Mucosa of descending colon (tissue), 3 donors: ENCODE results near the gene ZDHHC19. TPM values are rescaled to one million over a fixed set of nuclear protein-coding genes. Genes with fewer than 3 reads are reported as not detected.

Source experiments
- ATAC-seq: fragments of 200-7000 bp; cut with Tn5 transposase; one replicate; pipeline ENCODE4 v1.9.1; 2020; ENCODE audit warnings: mild to moderate bottlenecking, moderate library complexity
- DNase-seq, 3 donors: peaks; one replicate each; pipeline ENCODE4 v3.0.0-alpha.2; 2020
- H3K36me3 ChIP-seq: fragments of 200-600 bp; one replicate; pipeline ENCODE4 v1.8.0; 2021; ENCODE audit warnings: low read depth, mild to moderate bottlenecking
- H3K4me1 ChIP-seq: fragments of 200-600 bp; one replicate; pipeline ENCODE4 v1.8.0; 2021; ENCODE audit warnings: low read depth, mild to moderate bottlenecking
- H3K4me3 ChIP-seq: fragments of 200-600 bp; one replicate; pipeline ENCODE4 v1.8.0; 2021; ENCODE audit warnings: mild to moderate bottlenecking
- H3K9me3 ChIP-seq: fragments of 200-600 bp; one replicate; pipeline ENCODE4 v1.8.0; 2021; ENCODE audit warnings: mild to moderate bottlenecking
- intact Hi-C, 2 donors: fragments of 100-400 bp; cut with DNase I in 1 of 2; cut with micrococcal nuclease in 1 of 2; formaldehyde crosslinking; loops; one replicate each; pipeline versions ENCODE4 v1.11.0 to v1.11.1; 2022; cut with DNase I, micrococcal nuclease
- total RNA-seq, 3 donors: library from RNA; stranded (reverse); fragmentation: NEBNext Ultra II Directional in 2 of 3; extraction: Animal tissue kit (Norgen Biotek cat#: 25700) in 2 of 3; gene quantifications; one replicate each; pipeline versions ENCODE4 v1.2.1 to v1.2.4, GENCODE V29; 2021 to 2023
- TF ChIP-seq, protein P1 (sequence below): fragments of 200-600 bp; IDR thresholded peaks from one replicate; pipeline ENCODE4 v1.8.0; 2022; ENCODE audit warnings: antibody characterized with exemption, mild to moderate bottlenecking
- donor health status: DM: no; HTN: no; CAD: no; lungs with moderate emphysema.
- donor health status: DM: no; HTN: no; CAD: no.
- donor health status: DM: no; HTN: yes; CAD: no.

The ZDHHC19 gene
- total RNA-seq, 3 donors from 2014 or later: not detected

DNA sequence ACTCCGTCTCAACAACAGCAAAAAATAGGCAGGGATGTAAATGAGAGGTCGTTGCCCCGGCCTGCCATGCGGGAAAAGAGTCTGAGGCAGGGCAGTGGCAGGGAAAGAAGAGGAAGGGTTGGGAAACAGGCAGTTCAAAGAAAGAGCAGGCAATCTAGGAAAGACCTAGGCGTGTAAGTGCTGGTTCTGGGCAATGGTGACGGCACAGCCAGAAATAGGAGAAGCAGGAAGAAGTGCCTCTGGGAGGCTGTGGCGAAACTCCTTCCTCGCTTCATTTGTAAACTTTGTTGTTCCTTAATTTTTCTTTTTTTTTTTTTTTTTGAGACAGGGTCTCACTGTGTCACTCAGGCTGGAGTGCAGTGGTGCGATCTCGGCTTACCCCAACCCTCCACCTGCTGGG is 9.4 kb upstream of the ZDHHC19 start:
- no peaks in the 10 kb centered on the region for H3K9me3 ChIP-seq
- H3K36me3 ChIP-seq: no peaks in the 10 kb centered on the region
- ATAC-seq: no peak
- intact Hi-C loops: no loop called here
- H3K4me1 ChIP-seq: peaks cover 16% of the 10 kb centered on the region
- no peak overlapping the region for H3K4me3 ChIP-seq
- no peak for DNase-seq
- TF ChIP-seq, protein P1, sequence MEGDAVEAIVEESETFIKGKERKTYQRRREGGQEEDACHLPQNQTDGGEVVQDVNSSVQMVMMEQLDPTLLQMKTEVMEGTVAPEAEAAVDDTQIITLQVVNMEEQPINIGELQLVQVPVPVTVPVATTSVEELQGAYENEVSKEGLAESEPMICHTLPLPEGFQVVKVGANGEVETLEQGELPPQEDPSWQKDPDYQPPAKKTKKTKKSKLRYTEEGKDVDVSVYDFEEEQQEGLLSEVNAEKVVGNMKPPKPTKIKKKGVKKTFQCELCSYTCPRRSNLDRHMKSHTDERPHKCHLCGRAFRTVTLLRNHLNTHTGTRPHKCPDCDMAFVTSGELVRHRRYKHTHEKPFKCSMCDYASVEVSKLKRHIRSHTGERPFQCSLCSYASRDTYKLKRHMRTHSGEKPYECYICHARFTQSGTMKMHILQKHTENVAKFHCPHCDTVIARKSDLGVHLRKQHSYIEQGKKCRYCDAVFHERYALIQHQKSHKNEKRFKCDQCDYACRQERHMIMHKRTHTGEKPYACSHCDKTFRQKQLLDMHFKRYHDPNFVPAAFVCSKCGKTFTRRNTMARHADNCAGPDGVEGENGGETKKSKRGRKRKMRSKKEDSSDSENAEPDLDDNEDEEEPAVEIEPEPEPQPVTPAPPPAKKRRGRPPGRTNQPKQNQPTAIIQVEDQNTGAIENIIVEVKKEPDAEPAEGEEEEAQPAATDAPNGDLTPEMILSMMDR: no peak

DNA sequence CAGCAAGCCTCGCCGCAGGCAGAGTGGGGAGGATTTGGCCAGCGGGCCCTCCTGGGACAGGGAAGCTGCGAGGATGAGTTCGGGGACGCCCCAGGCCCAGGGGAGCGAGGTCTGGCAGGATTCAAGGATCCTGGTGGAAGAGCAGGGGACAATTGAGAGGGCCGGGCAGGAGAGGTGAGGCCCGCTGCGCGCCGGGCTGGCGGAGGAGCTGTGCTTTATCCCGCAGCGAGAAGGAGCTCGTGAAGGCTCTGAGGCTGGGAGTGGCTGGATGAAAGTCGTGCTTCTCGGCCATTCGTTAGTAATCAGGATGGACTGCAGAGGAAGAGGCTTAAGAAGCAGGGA is 8.7 kb upstream of the ZDHHC19 start:
- Histone ChIP-seq H3K9me3 (no peaks in the 10 kb centered on the region), H3K4me3 (no peak overlapping the region), H3K4me1 (peaks cover 16% of the 10 kb centered on the region), H3K36me3 (no peaks in the 10 kb centered on the region)
- ATAC-seq (no peak), DNase-seq (no peak)
- TF ChIP-seq, protein P1: no peak
- intact Hi-C loops: no loop called here

DNA sequence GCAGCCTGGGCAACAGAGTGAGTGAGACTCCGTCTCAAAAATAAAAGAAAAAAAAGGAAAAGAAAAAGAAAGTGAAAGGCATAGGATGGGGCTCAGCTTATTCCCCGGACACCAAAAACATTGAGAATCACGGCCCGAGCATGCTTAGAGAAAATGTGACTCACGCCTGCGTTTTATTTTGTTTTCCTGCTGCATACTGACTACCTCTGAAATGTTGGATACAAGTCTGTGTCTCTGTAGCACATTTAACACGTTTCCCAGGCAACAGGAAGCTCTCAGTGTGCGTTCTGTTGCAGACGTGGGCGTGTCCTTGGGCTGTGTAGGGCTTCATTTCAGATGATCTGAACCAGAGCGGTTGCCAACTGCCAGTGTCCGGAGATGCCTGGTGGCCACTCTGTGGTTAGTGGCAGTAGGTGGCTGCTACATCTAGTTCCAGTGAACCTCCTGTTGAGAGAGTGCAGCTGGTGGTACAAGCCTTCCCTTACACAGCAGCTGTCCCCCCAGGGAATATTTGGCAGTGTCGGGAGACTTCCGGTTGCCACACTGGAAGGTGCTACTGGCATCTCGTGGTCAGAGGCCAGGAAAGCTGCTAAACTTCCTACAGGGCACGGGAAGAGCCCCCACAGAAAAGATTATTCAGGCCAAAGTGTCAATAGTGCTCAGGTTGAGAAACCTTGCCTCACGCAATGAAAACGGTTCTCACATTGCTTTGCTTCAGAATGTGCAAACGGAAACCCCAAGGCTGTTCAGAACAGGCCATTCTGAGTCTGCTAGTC is 8.2 kb upstream of the ZDHHC19 start:
- Histone ChIP-seq H3K9me3 (no peaks in the 10 kb centered on the region), H3K36me3 (no peaks in the 10 kb centered on the region), H3K4me3 (no peak overlapping the region), H3K4me1 (peaks cover 16% of the 10 kb centered on the region)
- DNase-seq: peak in 2 of 3 donors; percentile 54 to 68
- intact Hi-C loops: no loop called here
- peak; percentile 69 for ATAC-seq
- TF ChIP-seq, protein P1: no peak

DNA sequence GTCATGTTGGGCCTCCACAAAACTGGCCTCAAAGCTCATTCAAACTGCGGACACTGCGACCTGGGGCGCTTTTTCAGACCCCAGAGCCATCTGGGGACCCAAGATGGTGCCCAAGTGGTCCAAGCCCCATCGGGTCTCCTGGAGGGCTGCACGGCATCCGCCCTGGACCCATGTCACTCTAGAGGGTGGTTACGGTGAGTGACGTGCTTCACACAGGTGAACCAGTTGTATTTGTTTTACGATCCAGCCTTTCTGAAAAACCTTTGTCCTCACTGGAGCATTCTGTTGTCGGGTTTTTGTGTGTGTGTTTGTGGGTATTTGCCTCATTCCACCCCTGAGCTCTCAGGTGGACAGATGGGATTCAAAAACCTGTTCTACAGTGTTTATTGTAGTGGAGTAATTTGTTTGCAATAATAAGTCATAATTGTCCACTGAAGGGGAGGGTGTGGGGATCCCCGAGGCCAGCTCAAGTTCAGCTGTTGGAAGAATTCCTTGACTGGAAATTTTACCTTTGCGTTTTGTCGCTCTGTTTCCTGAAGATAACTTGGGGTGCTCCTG is 7.0 kb upstream of the ZDHHC19 start:
- TF ChIP-seq, protein P1: no peak
- DNase-seq (no peak), ATAC-seq (peak; percentile 16)
- H3K36me3 ChIP-seq: no peaks in the 10 kb centered on the region
- H3K4me3 ChIP-seq: no peak overlapping the region
- intact Hi-C loops: no loop called here
- peaks cover 16% of the 10 kb centered on the region for H3K4me1 ChIP-seq
- no peaks in the 10 kb centered on the region for H3K9me3 ChIP-seq

DNA sequence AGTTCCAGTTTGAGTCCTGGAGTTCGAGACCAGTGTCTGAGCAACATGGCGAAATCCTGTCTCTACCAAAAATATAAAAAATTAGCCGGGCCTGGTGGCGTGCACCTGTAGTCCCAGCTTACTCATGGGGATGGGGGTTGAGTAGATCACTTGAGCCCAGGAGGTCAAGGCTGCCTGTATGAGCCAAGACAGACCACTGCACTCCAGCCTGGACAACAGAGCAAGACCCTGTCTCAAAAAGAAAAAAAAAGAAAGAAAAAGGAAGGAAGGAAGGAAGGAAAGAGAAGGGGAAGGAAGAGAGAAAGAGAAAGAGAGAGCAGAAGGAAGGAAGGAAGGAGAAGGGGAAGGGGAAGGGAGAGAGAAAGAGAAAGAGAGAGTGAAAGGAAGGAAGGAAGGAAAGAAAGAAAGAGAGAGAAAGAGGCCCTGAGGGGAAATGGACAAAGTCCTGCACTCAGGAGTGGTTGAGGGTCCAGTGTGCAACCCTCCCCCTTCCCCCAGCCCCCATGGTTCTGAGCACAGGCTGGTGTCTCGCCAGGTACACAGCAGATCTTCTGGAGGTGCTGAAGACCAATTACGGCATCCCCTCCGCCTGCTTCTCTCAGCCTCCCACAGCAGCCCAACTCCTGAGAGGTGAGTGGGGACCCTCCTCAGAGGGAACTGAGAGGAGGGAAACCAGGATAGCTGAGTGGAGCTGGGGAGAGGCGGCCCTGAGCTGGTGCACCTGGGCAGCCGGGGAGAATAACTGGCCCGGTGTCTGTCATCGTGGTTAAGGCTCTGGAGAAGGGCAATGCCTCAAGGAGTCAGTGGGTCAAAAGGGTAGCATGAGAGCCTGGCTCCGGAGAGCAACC is 6.3 kb upstream of the ZDHHC19 start:
- no peak overlapping the region for H3K4me3 ChIP-seq
- H3K4me1 ChIP-seq: peaks cover 16% of the 10 kb centered on the region
- H3K9me3 ChIP-seq: no peaks in the 10 kb centered on the region
- intact Hi-C loops: no loop called here
- ATAC-seq (no peak), DNase-seq (no peak)
- no peaks in the 10 kb centered on the region for H3K36me3 ChIP-seq
- TF ChIP-seq, protein P1: no peak
